GM23338 (cell line): ENCODE data around the gene UBASH3B. TPM values are rescaled to one million over a fixed set of nuclear protein-coding genes. Genes with fewer than 3 reads are reported as not detected.

Source experiments
- ATAC-seq: fragments of 200-7000 bp; cut with Tn5 transposase; 3 replicates; pipeline ENCODE4 v1.9.1; 2020
- DNase-seq: peaks from one replicate; pipeline ENCODE4 v3.0.0-alpha.2; 2015; ENCODE audit warnings: low spot score
- H2AFZ ChIP-seq: fragments of 200-600 bp; sonication (generic); 2 replicates; pipeline ENCODE4 v1.8.0; 2016; ENCODE audit warnings: antibody characterized with exemption, mild to moderate bottlenecking, moderate library complexity
- H3F3A ChIP-seq: fragments of 200-600 bp; sonication (generic); replicated peaks from 2 replicates; pipeline ENCODE4 v1.8.0; 2017; ENCODE audit warnings: antibody characterized with exemption, mixed run types, low read depth
- H3K27ac ChIP-seq: fragments of 200-600 bp; sonication (generic); 2 replicates; pipeline ENCODE4 v1.6.1; 2016; ENCODE audit warnings: low read depth
- H3K27me3 ChIP-seq: fragments of 200-600 bp; sonication (generic); 2 replicates; pipeline ENCODE4 v1.8.0; 2016; ENCODE audit warnings: mild to moderate bottlenecking, mixed run types, moderate library complexity; ENCODE audit not compliant: insufficient read depth
- H3K36me3 ChIP-seq: fragments of 200-600 bp; sonication (generic); 2 replicates; pipeline ENCODE4 v1.8.0; 2016; ENCODE audit warnings: mild to moderate bottlenecking; ENCODE audit not compliant: insufficient read depth
- H3K4me1 ChIP-seq: fragments of 200-600 bp; sonication (generic); 2 replicates; pipeline ENCODE4 v1.8.0; 2016; ENCODE audit warnings: mild to moderate bottlenecking, moderate library complexity; ENCODE audit not compliant: insufficient read depth
- H3K4me2 ChIP-seq: fragments of 200-600 bp; sonication (generic); 2 replicates; pipeline ENCODE4 v1.7.1; 2017; ENCODE audit warnings: mixed run types
- H3K4me3 ChIP-seq: fragments of 200-600 bp; sonication (generic); 2 replicates; pipeline ENCODE4 v1.6.1; 2016; ENCODE audit warnings: mixed run types
- H3K79me2 ChIP-seq: fragments of 200-600 bp; sonication (generic); replicated peaks from 2 replicates; pipeline ENCODE4 v1.8.0; 2017; ENCODE audit warnings: mild to moderate bottlenecking; ENCODE audit not compliant: insufficient read depth
- H3K9me2 ChIP-seq: fragments of 200-600 bp; sonication (generic); 2 replicates; pipeline ENCODE4 v1.8.0; 2017; ENCODE audit not compliant: insufficient read depth
- H4K20me1 ChIP-seq: fragments of 200-600 bp; sonication (generic); replicated peaks from 2 replicates; pipeline ENCODE4 v1.8.0; 2017; ENCODE audit warnings: mild to moderate bottlenecking; ENCODE audit not compliant: insufficient read depth
- H3K27ac Mint-ChIP-seq: 2 replicates; pipeline ENCODE4 v1.8.0; 2020; ENCODE audit warnings: inconsistent platforms, mild to moderate bottlenecking, moderate library complexity, mixed read lengths
- H3K27me3 Mint-ChIP-seq: 3 replicates; pipeline ENCODE4 v1.8.0; 2022; ENCODE audit warnings: low read depth, mild to moderate bottlenecking, moderate library complexity, mixed read lengths, inconsistent platforms; ENCODE audit not compliant: insufficient read depth, poor library complexity
- H3K36me3 Mint-ChIP-seq: 3 replicates; pipeline ENCODE4 v1.8.0; 2021; ENCODE audit warnings: low read depth, mild to moderate bottlenecking, inconsistent platforms, moderate library complexity, mixed read lengths
- H3K4me1 Mint-ChIP-seq: 3 replicates; pipeline ENCODE4 v1.8.0; 2020; ENCODE audit warnings: mild to moderate bottlenecking, inconsistent platforms, mixed read lengths
- H3K4me3 Mint-ChIP-seq: 3 replicates; pipeline ENCODE4 v1.8.0; 2021; ENCODE audit warnings: moderate library complexity, mild to moderate bottlenecking, inconsistent platforms, mixed read lengths
- H3K9me3 Mint-ChIP-seq: 3 replicates; pipeline ENCODE4 v1.8.0; 2020; ENCODE audit warnings: moderate library complexity, mild to moderate bottlenecking, inconsistent platforms, mixed read lengths
- CTCF ChIP-seq, 2 experiments: fragments of 200-600 bp in 1 of 2; sonication (generic) in 1 of 2; conservative IDR thresholded peaks; 2 replicates each; pipeline versions ENCODE4 v1.5.1 to v1.6.1; 2016 to 2017; ENCODE audit warnings: antibody characterized with exemption in 2 of 2, low read depth in 2 of 2, mild to moderate bottlenecking in 2 of 2, moderate library complexity in 1 of 2
- ETS1 ChIP-seq: IDR thresholded peaks from 2 replicates; pipeline ENCODE4 v1.6.1; 2016; ENCODE audit warnings: antibody characterized with exemption
- EZH2 ChIP-seq: fragments of 200-600 bp; sonication (generic); IDR thresholded peaks from one replicate; pipeline ENCODE4 v1.8.0; 2017; ENCODE audit warnings: antibody characterized with exemption, mild to moderate bottlenecking, low read depth; ENCODE audit not compliant: unreplicated experiment
- EZH2phosphoT487 ChIP-seq: fragments of 200-600 bp; sonication (generic); IDR thresholded peaks from one replicate; pipeline ENCODE4 v1.8.1; 2018; ENCODE audit warnings: antibody characterized with exemption; ENCODE audit not compliant: unreplicated experiment
- JUNB ChIP-seq: IDR thresholded peaks from one replicate; pipeline ENCODE4 v1.6.1; 2016; ENCODE audit warnings: antibody characterized with exemption; ENCODE audit not compliant: unreplicated experiment
- NANOG ChIP-seq: IDR thresholded peaks from 2 replicates; pipeline ENCODE4 v1.6.1; 2016; ENCODE audit warnings: antibody characterized with exemption, borderline replicate concordance
- POLR2AphosphoS5 ChIP-seq: IDR thresholded peaks from 2 replicates; pipeline ENCODE4 v1.6.1; 2016; ENCODE audit warnings: antibody characterized with exemption, low read depth
- STAT1 ChIP-seq: IDR thresholded peaks from one replicate; pipeline ENCODE4 v1.6.1; 2016; ENCODE audit warnings: antibody characterized with exemption; ENCODE audit not compliant: unreplicated experiment
- ZNF114 ChIP-seq: fragments of 250-450 bp; sonication (Bioruptor Pico); IDR thresholded peaks from 2 replicates; pipeline ENCODE4 v1.5.0; 2020; ENCODE audit warnings: mild to moderate bottlenecking, moderate library complexity
- ZNF331 ChIP-seq: fragments of 250-450 bp; sonication (Bioruptor Pico); IDR thresholded peaks from 2 replicates; pipeline ENCODE4 v1.5.0; 2020; ENCODE audit warnings: low read depth, mild to moderate bottlenecking, moderate library complexity
- polyA plus RNA-seq: library from polyadenylated mRNA; unstranded; fragments of >200 nt; fragmentation: Nextera tagmentation; extraction: Ambion mirVana; gene quantifications from 2 replicates; pipeline ENCODE4 v1.2.1, GENCODE V29; 2016
- total RNA-seq: library from RNA; depleted of rRNA; stranded (reverse); fragments of >200 nt; shearing (Covaris generic); gene quantifications from 2 replicates; pipeline ENCODE4 v1.2.3, GENCODE V29; 2014

UBASH3B gene
- total and polyA plus RNA-seq, 2 experiments from 2014 or later, result 2.1 to 12.0 TPM

GRCh38 chr11:122836916-122837315 is 181.4 kb downstream of the UBASH3B start (continued):
- TF ChIP-seq STAT1 (no peak), NANOG (no peak), ETS1 (no peak)

- Histone ChIP-seq H3K36me3 (no peaks in the 10 kb centered on the region; the same call in 1 of the 2 replicates), H3K27ac (no peak overlapping the region), H3K4me3 (no peak overlapping the region), H3F3A (no peaks in the 10 kb centered on the region), H3K27me3 (no peaks in the 10 kb centered on the region), H2AFZ (no peak overlapping the region), H3K79me2 (no peaks in the 10 kb centered on the region), H4K20me1 (no peaks in the 10 kb centered on the region), H3K4me2 (no peak overlapping the region), H3K9me2 (peaks cover 10% of the 10 kb centered on the region), H3K4me1 (peaks cover 10% of the 10 kb centered on the region)
- no peak for TF ChIP-seq POLR2AphosphoS5
- TF ChIP-seq JUNB, result no peak
- TF ChIP-seq NANOG, result no peak
- TF ChIP-seq CTCF (conservative IDR thresholded peaks at IDR 0.05; ENCODE audit: low read depth in 2 of 2), result no peak
- TF ChIP-seq ETS1, result no peak
- no peak for TF ChIP-seq EZH2
- TF ChIP-seq ZNF331 (CRISPR knock-in tag), result no peak
- TF ChIP-seq STAT1, result no peak
- no peak for TF ChIP-seq ZNF114 (CRISPR knock-in tag)
- TF ChIP-seq EZH2phosphoT487, result no peak
- Mint-ChIP-seq H3K36me3 (no peaks in the 10 kb centered on the region), H3K27me3 (peaks cover 10% of the 10 kb centered on the region), H3K27ac (no peak overlapping the region), H3K4me1 (peaks cover 6% of the 10 kb centered on the region), H3K9me3 (no peaks in the 10 kb centered on the region), H3K4me3 (no peak overlapping the region)
- ATAC-seq, result no peak
- DNase-seq, result no peak
Measured at GRCh38 chr11:122837528-122838346, 182.2 kb downstream of the UBASH3B start.
